DND-41 (cell line): ENCODE measurements around the gene TMEM165.
"Not testable (repeated sequence)": the region's sequence is repeated elsewhere in the genome, so short reads cannot be mapped to it uniquely, and the experiment has no call there.

Source experiments
- ATAC-seq: fragments of 200-7000 bp; cut with Tn5 transposase; 3 replicates; pipeline ENCODE4 v1.9.1; 2021; ENCODE audit warnings: low read depth; ENCODE audit not compliant: insufficient read depth
- DNase-seq: peaks from one replicate; pipeline ENCODE4 v3.0.0-alpha.2; 2020
- H2AFZ ChIP-seq: 2 replicates; pipeline ENCODE4 v1.6.0; 2012; ENCODE audit warnings: low read depth, low read length
- H3K27ac ChIP-seq: 2 replicates; pipeline ENCODE4 v1.5.1; 2012; ENCODE audit warnings: low read length, inconsistent platforms
- H3K27me3 ChIP-seq: fragments of 200-600 bp; sonication (generic); 2 replicates; pipeline ENCODE4 v1.6.0; 2012; ENCODE audit warnings: low read length, mild to moderate bottlenecking, inconsistent platforms; ENCODE audit not compliant: insufficient read depth, poor library complexity
- H3K36me3 ChIP-seq: 2 replicates; pipeline ENCODE4 v1.5.1; 2012; ENCODE audit warnings: low read length, inconsistent platforms; ENCODE audit not compliant: insufficient read depth
- H3K4me1 ChIP-seq: 2 replicates; pipeline ENCODE4 v1.5.1; 2012; ENCODE audit warnings: mild to moderate bottlenecking, low read length; ENCODE audit not compliant: insufficient read depth
- H3K4me2 ChIP-seq: 2 replicates; pipeline ENCODE4 v1.6.0; 2012; ENCODE audit warnings: mild to moderate bottlenecking, moderate library complexity, low read length, inconsistent platforms; ENCODE audit not compliant: insufficient read depth
- H3K4me3 ChIP-seq, 2 experiments: fragments of 200-600 bp in 1 of 2; shearing (Covaris generic) in 1 of 2; 2 replicates each; pipeline ENCODE4 v1.5.1; 2012 to 2016; ENCODE audit warnings: inconsistent platforms in 2 of 2, low read length in 2 of 2, mild to moderate bottlenecking in 2 of 2, low read depth in 1 of 2, moderate library complexity in 1 of 2
- H3K79me2 ChIP-seq: 2 replicates; pipeline ENCODE4 v1.6.0; 2012; ENCODE audit warnings: low read length, inconsistent platforms; ENCODE audit not compliant: insufficient read depth
- H3K9ac ChIP-seq: 2 replicates; pipeline ENCODE4 v1.6.0; 2012; ENCODE audit warnings: low read depth, mild to moderate bottlenecking, inconsistent platforms, low read length, moderate library complexity
- H3K9me3 ChIP-seq: 2 replicates; pipeline ENCODE4 v1.5.1; 2012; ENCODE audit warnings: low read length, moderate library complexity, mild to moderate bottlenecking, inconsistent platforms; ENCODE audit not compliant: insufficient read depth, severe bottlenecking
- H4K20me1 ChIP-seq: 2 replicates; pipeline ENCODE4 v1.6.0; 2012; ENCODE audit warnings: low read length; ENCODE audit not compliant: insufficient read depth
- CTCF ChIP-seq: IDR thresholded peaks from 2 replicates; pipeline ENCODE4 v1.5.1; 2012; ENCODE audit warnings: borderline replicate concordance, low read length, moderate library complexity, mild to moderate bottlenecking; ENCODE audit not compliant: poor library complexity, severe bottlenecking; ENCODE audit errors: extremely low read depth
- EZH2 ChIP-seq: IDR thresholded peaks from 3 replicates; pipeline ENCODE4 v1.6.1; 2012; ENCODE audit warnings: borderline replicate concordance, low read depth, mild to moderate bottlenecking, moderate library complexity, low read length, inconsistent platforms; ENCODE audit not compliant: severe bottlenecking

Gene TMEM165

DNA sequence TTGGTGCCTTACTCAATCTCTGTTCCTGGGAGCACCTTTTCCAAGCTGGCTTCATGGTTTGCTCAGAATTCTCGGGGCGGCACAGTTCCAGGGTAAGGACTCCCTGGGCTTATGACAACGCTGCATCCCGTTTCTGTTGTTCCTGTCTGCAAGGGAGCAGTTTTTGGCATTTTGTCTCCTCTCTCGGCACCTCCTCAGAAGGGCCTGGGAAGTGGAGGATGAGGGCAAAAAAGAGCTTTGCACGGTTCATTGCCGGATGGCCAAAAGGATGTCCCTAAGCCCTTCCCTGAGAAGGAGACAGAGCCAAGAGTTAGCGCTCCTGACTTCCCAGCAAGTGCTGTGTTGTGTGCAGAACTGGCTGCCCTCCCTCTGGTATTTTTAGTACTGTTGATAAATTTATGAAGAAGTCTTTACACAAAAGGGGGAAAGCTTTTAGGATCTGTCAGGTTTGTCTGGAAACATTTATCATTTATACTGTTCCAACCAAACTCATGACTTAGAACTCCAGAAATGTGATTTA, 36.3 kb upstream of the TMEM165 start:
- no peak for TF ChIP-seq EZH2
- no peak overlapping the region for H3K4me2 ChIP-seq
- no peaks in the 10 kb centered on the region for H3K79me2 ChIP-seq
- no peak overlapping the region for H3K4me3 ChIP-seq
- H3K9me3 ChIP-seq: no peaks in the 10 kb centered on the region
- no peaks in the 10 kb centered on the region for H3K4me1 ChIP-seq
- peaks cover 4% of the 10 kb centered on the region; the same call in 1 of the 2 replicates for H4K20me1 ChIP-seq
- ATAC-seq (no peak), DNase-seq (no peak)
- H3K36me3 ChIP-seq: peaks cover 13% of the 10 kb centered on the region
- H3K9ac ChIP-seq: no peak overlapping the region
- H2AFZ ChIP-seq: no peak overlapping the region
- H3K27me3 ChIP-seq: no peaks in the 10 kb centered on the region
- H3K27ac ChIP-seq: no peak overlapping the region

DNA sequence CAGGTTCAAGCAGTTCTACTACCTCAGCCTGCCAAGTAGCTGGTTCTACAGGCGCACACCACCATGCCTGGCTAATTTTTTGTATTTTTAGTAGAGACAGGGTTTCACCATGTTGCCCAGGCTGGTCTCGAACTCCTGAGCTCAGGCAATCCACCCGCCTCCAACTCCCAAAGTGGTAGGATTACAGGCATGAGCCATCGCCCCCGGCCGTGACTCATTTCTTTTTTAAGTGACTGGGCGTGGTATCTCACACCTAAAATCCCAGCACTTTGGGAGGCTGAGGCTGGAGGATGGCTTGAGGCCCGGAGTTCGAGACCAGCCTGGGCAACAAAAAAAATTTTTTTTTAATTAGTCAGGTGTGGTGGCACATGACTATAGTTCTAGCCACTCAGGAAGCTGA, 32.8 kb upstream of the TMEM165 start:
- H3K27ac ChIP-seq, ATAC-seq: not testable (repeated sequence)

GRCh38 chr4:55363691-55364351, 31.9 kb upstream of the TMEM165 start:
- Histone ChIP-seq H3K36me3 (peaks cover 38% of the 10 kb centered on the region), H3K4me3 (no peak overlapping the region), H3K9me3 (no peaks in the 10 kb centered on the region), H4K20me1 (no peaks in the 10 kb centered on the region), H3K4me1 (no peaks in the 10 kb centered on the region), H3K4me2 (no peak overlapping the region), H3K9ac (no peak overlapping the region), H3K27ac (no peak overlapping the region), H3K79me2 (no peaks in the 10 kb centered on the region), H2AFZ (no peak overlapping the region), H3K27me3 (no peaks in the 10 kb centered on the region)
- ATAC-seq (no peak), DNase-seq (no peak)
- TF ChIP-seq CTCF (no peak), EZH2 (no peak)

More for the DNA sequence above, 32.8 kb upstream of the TMEM165 start:
- H3K36me3 ChIP-seq: peaks cover 38% of the 10 kb centered on the region
- not testable (repeated sequence) for H3K4me1 ChIP-seq, H4K20me1 ChIP-seq, H3K27me3 ChIP-seq, H3K9me3 ChIP-seq, H3K79me2 ChIP-seq, H3K4me3 ChIP-seq, H2AFZ ChIP-seq, H3K4me2 ChIP-seq, DNase-seq, H3K9ac ChIP-seq

DNA sequence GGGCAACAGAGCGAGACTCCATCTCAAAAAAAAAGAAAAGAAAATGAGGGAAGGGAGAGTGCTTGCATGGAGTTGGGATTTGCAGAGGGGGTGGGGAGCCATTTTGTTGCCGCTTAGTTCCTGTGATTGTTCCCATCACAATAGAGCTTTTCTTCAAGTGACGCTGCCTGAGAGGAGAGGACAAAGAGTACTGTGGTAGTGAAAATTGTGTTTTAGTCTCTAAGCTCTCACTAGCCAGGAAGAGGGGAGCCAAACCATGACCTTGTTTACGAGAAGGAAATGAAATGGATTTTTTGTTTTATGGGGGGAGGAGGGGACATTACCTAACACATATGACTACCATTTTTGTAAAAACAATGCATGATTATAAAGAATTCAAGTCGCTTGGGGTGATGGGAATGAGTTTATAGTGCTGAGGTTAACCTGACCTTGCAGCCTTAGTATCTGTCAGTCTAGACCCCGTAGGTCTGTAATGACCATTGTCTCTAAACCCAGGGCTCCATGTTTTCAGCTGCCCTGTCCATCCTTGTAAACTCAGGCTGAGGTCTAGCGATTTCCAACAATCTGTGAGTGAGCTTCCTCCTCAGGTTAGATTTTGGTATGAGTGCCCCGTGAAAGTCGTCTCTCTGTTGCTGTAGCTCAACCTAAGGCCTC, 30.9 kb upstream of the TMEM165 start:
- DNase-seq: no peak
- Histone ChIP-seq H3K4me2 (no peak overlapping the region), H3K27ac (no peak overlapping the region)

More for the DNA sequence above, 30.9 kb upstream of the TMEM165 start:
- H3K79me2 ChIP-seq: no peaks in the 10 kb centered on the region
- no peak overlapping the region for H2AFZ ChIP-seq
- no peak overlapping the region for H3K9ac ChIP-seq
- TF ChIP-seq CTCF: no peak
- TF ChIP-seq EZH2: no peak
- H3K4me1 ChIP-seq: no peaks in the 10 kb centered on the region
- no peak overlapping the region for H3K4me3 ChIP-seq
- no peaks in the 10 kb centered on the region for H3K9me3 ChIP-seq
- no peaks in the 10 kb centered on the region for H4K20me1 ChIP-seq
- H3K27me3 ChIP-seq: no peaks in the 10 kb centered on the region
- ATAC-seq: no peak
- peaks cover 43% of the 10 kb centered on the region for H3K36me3 ChIP-seq
